ENCODE data around the gene ARHGAP26. TPM values are rescaled to one million over a fixed set of nuclear protein-coding genes. Genes with fewer than 3 reads are reported as not detected.

ARHGAP26 gene
- total RNA-seq, 1 donor from 2014 or later: 15.1 TPM

DNA sequence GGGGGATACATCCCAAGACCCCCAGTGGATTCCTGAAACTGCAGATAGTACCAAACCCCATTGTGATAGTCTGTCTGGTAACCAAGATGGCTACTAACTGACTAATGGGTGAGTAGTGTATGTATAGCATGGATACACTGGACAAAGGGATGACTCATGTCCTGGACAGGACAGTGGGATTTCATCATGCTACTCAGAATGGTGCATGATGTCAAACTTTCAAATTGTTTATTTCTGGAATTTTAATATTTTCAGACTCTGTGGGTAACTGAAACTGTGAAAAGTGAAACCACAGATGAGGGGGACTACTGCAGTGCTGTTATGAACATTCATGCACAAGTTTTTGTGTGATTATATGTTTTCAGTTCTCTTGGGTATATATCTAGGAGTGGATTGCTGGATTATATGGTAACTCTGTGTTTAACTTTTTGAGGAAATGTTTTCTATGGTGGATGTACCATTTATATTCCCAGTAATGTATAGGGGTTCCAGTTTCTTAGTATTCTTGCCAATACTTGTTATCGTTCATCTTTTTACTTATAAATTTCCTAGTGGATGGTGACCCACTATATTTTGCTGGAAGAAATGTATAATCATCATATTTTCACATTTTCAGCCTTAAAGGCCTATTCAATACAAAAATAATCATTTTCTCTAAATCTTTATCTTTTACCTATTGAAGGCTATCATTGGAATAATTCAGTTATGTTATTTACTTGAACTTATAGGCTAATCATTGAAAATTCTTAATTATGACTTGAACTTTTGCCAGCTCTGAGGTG lies 492.4 kb downstream of the ARHGAP26 start:
- peaks cover 5% of the 10 kb centered on the region for H3K36me3 Mint-ChIP-seq (ENCODE audit: low read depth)
- no peak for DNase-seq (ENCODE audit: low spot score)
- no peaks in the 10 kb centered on the region for H3K27me3 Mint-ChIP-seq (ENCODE audit: low read depth)
- H3K9me3 Mint-ChIP-seq: peaks cover 28% of the 10 kb centered on the region
- H3K4me1 Mint-ChIP-seq (ENCODE audit: low read depth): peaks cover 25% of the 10 kb centered on the region
- intact Hi-C loops (cut with micrococcal nuclease): loop anchor here (5.0 kb wide), 1 partner anchor 195 kb away; no protein-coding TSS in a partner anchor
- H3K4me3 Mint-ChIP-seq (ENCODE audit: low read depth): no peak overlapping the region
- no peak overlapping the region for H3K27ac Mint-ChIP-seq

DNA sequence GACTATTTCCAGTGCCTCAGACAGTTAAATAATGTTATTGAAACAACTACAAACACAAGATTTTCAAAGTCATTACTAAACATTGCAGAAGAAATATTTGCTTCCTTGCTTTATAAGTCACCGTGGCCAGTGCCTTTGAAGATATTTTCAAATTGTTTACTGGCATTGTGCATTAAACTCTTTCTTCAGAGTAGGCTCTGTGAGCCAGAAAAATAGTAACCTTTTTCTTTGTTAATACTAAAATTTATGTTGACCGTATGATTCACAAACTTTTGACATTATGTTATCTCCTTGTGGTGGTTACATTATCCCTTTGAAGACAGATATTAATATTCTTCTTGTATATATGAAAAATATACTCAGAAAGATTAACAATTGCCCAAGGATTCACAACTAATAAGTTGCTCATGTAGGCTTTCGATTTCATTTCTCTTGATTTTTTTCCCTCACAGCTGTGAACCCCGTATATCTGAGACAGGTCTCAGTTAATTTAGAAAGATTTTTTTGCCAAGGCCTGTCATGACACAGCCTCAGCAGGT lies 493.2 kb downstream of the ARHGAP26 start:
- Mint-ChIP-seq H3K9me3 (peaks cover 34% of the 10 kb centered on the region), H3K27me3 (ENCODE audit: low read depth) (no peaks in the 10 kb centered on the region), H3K36me3 (ENCODE audit: low read depth) (peaks cover 5% of the 10 kb centered on the region), H3K4me3 (ENCODE audit: low read depth) (no peak overlapping the region), H3K4me1 (ENCODE audit: low read depth) (peaks cover 25% of the 10 kb centered on the region), H3K27ac (no peak overlapping the region)
- no peak for DNase-seq (ENCODE audit: low spot score)
- intact Hi-C loops (cut with micrococcal nuclease): loop anchor here (5.0 kb wide), 1 partner anchor 196 kb away; no protein-coding TSS in a partner anchor

DNA sequence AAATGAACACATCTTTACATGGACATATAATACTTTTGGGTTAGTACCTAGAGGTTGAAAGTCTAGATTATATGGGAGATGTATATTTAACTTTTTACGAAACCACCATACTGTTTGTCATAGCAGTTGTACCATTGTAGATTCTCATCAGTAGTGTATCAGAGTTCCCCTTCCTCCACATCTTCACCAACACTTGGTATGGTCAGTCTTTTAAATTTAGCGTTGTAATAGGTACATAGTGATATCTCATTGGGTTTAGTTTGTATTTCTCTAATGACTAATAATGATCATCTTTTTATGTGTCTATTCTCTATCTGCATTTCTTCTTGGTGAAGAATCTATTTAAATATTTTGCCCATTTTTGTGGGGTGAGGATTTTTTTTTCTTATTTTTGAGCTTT lies 495.8 kb downstream of the ARHGAP26 start:
- intact Hi-C loops (cut with micrococcal nuclease): no loop called here

DNA sequence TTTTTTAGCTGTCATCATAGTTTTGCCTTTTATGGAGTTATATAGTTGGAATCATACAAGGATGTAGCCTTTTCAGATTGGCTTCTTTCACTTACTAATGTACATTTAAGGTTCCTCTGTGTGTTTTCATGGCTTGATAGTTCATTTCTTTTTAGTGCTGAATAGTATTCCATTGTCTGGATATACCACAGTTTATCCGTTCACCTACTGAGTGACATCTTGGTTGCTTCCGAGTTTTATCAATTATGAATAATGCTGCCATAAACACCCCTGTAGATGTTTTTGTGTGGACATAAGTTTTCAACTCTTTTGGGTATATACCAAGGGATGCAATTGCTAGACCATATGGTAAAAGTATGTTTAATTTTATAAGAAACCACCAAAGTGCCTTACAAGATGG lies 497.0 kb downstream of the ARHGAP26 start:
- Mint-ChIP-seq H3K9me3 (peaks cover 42% of the 10 kb centered on the region), H3K27me3 (ENCODE audit: low read depth) (no peaks in the 10 kb centered on the region), H3K4me1 (ENCODE audit: low read depth) (peaks cover 5% of the 10 kb centered on the region), H3K36me3 (ENCODE audit: low read depth) (peaks cover 10% of the 10 kb centered on the region), H3K27ac (no peak overlapping the region), H3K4me3 (ENCODE audit: low read depth) (no peak overlapping the region)
- intact Hi-C loops (cut with micrococcal nuclease): no loop called here
- DNase-seq (ENCODE audit: low spot score): no peak

More for the DNA sequence above, 495.8 kb downstream of the ARHGAP26 start:
- no peak for DNase-seq (ENCODE audit: low spot score)
- Mint-ChIP-seq H3K27me3 (ENCODE audit: low read depth) (no peaks in the 10 kb centered on the region), H3K36me3 (ENCODE audit: low read depth) (peaks cover 10% of the 10 kb centered on the region), H3K9me3 (peaks cover 48% of the 10 kb centered on the region), H3K4me1 (ENCODE audit: low read depth) (peaks cover 16% of the 10 kb centered on the region), H3K4me3 (ENCODE audit: low read depth) (no peak overlapping the region), H3K27ac (no peak overlapping the region)

DNA sequence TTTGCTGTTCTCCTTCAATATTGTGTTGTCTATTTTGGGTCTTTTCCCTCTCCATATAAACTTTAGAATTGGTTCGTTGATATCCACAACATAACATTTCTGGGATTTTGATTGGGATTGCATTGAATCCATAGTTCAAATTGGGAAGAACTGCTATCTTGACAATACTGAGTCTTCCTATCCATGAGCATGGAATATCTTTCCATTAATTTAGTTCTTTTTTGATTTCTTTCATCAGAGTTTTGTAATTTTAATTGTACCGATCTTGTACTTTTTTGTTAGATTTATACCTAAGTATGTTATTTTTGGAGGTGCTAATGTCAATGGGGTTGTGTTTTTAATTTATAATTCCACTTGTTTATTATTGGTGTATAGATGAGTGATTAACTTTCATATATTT lies 498.2 kb downstream of the ARHGAP26 start:
- Mint-ChIP-seq H3K36me3 (ENCODE audit: low read depth) (peaks cover 10% of the 10 kb centered on the region), H3K4me3 (ENCODE audit: low read depth) (no peak overlapping the region), H3K27ac (no peak overlapping the region), H3K4me1 (ENCODE audit: low read depth) (no peaks in the 10 kb centered on the region), H3K27me3 (ENCODE audit: low read depth) (no peaks in the 10 kb centered on the region), H3K9me3 (peaks cover 42% of the 10 kb centered on the region)
- intact Hi-C loops (cut with micrococcal nuclease): no loop called here
- DNase-seq (ENCODE audit: low spot score): no peak

DNA sequence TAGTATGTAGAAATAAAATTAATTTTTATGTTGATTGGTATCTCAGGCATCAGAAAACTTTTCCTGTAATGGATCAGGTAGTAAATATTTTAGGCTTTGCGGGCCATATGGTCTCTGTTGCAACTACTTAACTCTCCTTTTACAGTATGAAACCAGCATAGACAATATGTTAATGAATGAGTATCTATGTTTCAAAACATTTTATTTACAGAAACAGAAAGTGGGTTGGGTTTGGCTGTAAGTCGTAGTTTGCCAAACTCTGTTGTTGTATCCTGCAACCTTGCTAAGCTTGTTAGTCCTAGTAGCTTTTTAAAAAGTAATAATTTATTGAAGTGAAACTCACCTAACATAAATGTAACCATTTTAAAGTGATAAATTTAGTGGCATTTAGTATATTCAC lies 501.3 kb downstream of the ARHGAP26 start:
- no peaks in the 10 kb centered on the region for H3K27me3 Mint-ChIP-seq (ENCODE audit: low read depth)
- H3K4me1 Mint-ChIP-seq (ENCODE audit: low read depth): peaks cover 7% of the 10 kb centered on the region
- no peak for DNase-seq (ENCODE audit: low spot score)
- intact Hi-C loops (cut with micrococcal nuclease): no loop called here
- H3K36me3 Mint-ChIP-seq (ENCODE audit: low read depth): peaks cover 12% of the 10 kb centered on the region
- no peak overlapping the region for H3K27ac Mint-ChIP-seq
- no peak overlapping the region for H3K4me3 Mint-ChIP-seq (ENCODE audit: low read depth)
- peaks cover 29% of the 10 kb centered on the region for H3K9me3 Mint-ChIP-seq

DNA sequence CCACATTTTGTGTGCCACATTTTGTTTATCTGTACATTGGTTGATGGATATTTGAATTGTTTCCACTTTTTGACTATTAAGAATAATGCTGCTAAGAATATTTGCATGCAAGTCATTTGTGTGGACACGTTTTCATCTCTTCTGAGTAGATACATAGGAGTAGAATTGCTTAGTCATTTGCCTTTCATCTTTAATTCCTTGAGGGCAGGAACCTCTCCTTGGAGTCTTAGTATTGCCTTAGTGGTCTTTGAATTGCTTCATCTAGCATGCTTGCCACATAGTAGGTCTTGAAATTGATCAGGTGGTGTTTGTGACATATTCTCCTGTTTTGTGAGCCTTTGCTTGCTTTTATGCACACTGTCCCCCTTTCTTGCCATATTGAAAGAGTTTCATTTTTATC lies 504.8 kb downstream of the ARHGAP26 start:
- H3K27me3 Mint-ChIP-seq (ENCODE audit: low read depth): no peaks in the 10 kb centered on the region
- H3K36me3 Mint-ChIP-seq (ENCODE audit: low read depth): peaks cover 29% of the 10 kb centered on the region
- intact Hi-C loops (cut with micrococcal nuclease): no loop called here

DNA sequence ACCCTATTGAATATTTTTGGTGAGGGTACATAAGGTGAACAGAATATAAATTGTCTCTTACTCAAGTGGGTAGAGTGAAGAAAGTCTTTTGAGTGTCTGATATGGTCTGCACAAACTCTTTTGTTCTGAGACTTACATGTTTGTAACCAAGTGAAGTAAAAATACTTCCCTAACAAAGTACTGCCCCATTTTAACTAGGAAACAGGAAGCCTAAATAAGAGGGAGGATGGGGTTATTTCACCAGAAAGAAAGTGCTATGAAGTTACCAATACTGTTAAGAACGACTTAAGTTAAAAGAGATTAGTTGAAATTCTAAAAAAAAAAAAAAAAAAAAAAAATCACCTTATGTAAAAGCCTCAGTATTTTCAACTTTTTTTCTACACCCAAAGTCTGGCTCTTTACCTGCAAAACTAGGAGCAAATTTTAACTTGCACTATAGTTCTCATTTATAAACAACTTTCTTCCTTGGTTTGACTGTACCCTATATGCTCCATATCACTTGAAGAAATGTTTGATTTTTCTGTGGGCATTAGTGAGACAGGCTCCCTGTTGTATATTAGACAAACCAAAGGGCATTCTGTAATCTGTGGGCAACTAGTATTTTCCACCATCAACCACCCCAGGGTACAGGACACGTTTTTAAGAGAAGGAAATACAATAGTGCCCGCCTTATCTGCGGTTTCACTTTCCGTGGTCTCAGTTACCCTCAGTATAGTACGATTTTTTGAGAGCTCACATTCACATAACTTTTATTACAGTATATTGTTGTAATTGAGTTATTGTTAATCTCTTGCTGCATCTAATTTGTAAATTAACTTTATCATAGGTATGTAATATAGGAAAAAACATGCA lies 505.6 kb downstream of the ARHGAP26 start:
- Mint-ChIP-seq H3K36me3 (ENCODE audit: low read depth) (peaks cover 34% of the 10 kb centered on the region), H3K27me3 (ENCODE audit: low read depth) (no peaks in the 10 kb centered on the region), H3K9me3 (no peaks in the 10 kb centered on the region), H3K4me1 (ENCODE audit: low read depth) (peaks cover 7% of the 10 kb centered on the region), H3K27ac (no peak overlapping the region), H3K4me3 (ENCODE audit: low read depth) (no peak overlapping the region)
- no peak for DNase-seq (ENCODE audit: low spot score)
- intact Hi-C loops (cut with micrococcal nuclease): no loop called here

More for the DNA sequence above, 504.8 kb downstream of the ARHGAP26 start:
- DNase-seq (ENCODE audit: low spot score): no peak
- H3K4me3 Mint-ChIP-seq (ENCODE audit: low read depth): no peak overlapping the region
- H3K9me3 Mint-ChIP-seq: peaks cover 1% of the 10 kb centered on the region
- peaks cover 7% of the 10 kb centered on the region for H3K4me1 Mint-ChIP-seq (ENCODE audit: low read depth)
- H3K27ac Mint-ChIP-seq: no peak overlapping the region

DNA sequence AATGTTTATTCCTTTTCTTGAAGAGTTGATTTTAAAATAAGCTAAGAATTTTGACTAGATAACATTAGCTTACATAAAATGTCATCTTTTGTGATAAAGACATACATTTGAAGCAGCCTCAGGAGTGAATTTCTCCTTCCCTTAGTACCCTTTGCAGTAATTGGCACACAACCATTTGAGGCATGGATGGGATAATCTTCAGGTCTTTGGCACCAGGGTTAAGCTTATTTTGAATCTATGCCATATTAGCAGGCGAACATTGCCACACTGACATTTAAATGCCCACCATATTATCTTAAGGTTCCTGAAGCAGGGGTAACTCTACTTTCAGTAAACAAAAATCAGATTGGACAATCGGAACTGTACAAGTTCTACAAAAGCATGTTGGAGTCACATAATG lies 507.4 kb downstream of the ARHGAP26 start:
- H3K9me3 Mint-ChIP-seq: no peaks in the 10 kb centered on the region
- peaks cover 7% of the 10 kb centered on the region for H3K4me1 Mint-ChIP-seq (ENCODE audit: low read depth)
- no peak overlapping the region for H3K4me3 Mint-ChIP-seq (ENCODE audit: low read depth)
- H3K36me3 Mint-ChIP-seq (ENCODE audit: low read depth): peaks cover 48% of the 10 kb centered on the region
- H3K27ac Mint-ChIP-seq: no peak overlapping the region
- no peak for DNase-seq (ENCODE audit: low spot score)
- intact Hi-C loops (cut with micrococcal nuclease): no loop called here
- H3K27me3 Mint-ChIP-seq (ENCODE audit: low read depth): no peaks in the 10 kb centered on the region

Other genes with a start within 250 kb of the ARHGAP26 start
- gene FGF1, start 84.3 kb upstream of the ARHGAP26 start, total RNA-seq: not detected in 2 replicates

Measured in activated T-helper 2 cell treated with anti-CD3 and anti-CD28 coated beads, Interferon-gamma antibody, Interleukin-2, Interleukin-4, amounts not matched to agents 10 μg/mL and 5 μg/mL and 100 μg/mL, durations not matched to agents 14 hours and 24 hours and 36 hours (primary cell).